Measurements from ENCODE around the gene AQP6. TPM values are rescaled to one million over a fixed set of nuclear protein-coding genes. Genes with fewer than 3 reads are reported as not detected.

The AQP6 gene
- total and polyA plus RNA-seq, 2 donors (not counting 3 experiments of a cell fraction or from before 2014, with no cell fraction given), result 0.04 TPM; not detected in 1

DNA sequence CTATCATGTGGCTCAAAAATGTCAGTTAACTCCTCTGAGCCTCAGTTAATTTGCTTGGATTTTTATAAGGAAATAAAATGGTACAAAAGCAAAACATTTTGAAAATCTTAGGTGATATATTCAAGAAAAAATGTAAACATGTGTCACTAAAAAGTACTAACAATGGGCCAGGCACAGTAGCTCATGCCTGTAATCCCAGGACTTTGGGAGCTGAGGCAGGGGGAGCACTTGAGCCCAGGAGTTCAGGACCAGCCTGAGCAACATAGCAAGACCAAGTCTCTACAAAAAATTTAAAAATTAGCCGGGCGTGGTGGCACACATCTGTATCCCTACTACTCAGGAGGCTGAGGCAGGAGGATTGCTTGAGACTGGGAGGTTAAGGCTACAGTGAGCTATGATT lies 25.7 kb downstream of the AQP6 start:
- TF ChIP-seq, protein P1, sequence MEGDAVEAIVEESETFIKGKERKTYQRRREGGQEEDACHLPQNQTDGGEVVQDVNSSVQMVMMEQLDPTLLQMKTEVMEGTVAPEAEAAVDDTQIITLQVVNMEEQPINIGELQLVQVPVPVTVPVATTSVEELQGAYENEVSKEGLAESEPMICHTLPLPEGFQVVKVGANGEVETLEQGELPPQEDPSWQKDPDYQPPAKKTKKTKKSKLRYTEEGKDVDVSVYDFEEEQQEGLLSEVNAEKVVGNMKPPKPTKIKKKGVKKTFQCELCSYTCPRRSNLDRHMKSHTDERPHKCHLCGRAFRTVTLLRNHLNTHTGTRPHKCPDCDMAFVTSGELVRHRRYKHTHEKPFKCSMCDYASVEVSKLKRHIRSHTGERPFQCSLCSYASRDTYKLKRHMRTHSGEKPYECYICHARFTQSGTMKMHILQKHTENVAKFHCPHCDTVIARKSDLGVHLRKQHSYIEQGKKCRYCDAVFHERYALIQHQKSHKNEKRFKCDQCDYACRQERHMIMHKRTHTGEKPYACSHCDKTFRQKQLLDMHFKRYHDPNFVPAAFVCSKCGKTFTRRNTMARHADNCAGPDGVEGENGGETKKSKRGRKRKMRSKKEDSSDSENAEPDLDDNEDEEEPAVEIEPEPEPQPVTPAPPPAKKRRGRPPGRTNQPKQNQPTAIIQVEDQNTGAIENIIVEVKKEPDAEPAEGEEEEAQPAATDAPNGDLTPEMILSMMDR (IDR thresholded peaks at IDR 0.05; ENCODE audit: extremely low read depth in 1 of 2, insufficient read depth in 1 of 2, low read depth in 1 of 2, low read length in 2 of 2), result no peak
- TF ChIP-seq FOS (IDR thresholded peaks at IDR 0.05; ENCODE audit: borderline replicate concordance, insufficient read depth, low read length) (no peak), JUN (IDR thresholded peaks at IDR 0.05; ENCODE audit: borderline replicate concordance, insufficient read depth, insufficient read length, low read depth) (no peak), MYC (IDR thresholded peaks at IDR 0.05; ENCODE audit: low read depth, low read length) (no peak), GATA2 (IDR thresholded peaks at IDR 0.05; ENCODE audit: insufficient read depth, insufficient read length, low read depth, low read length) (no peak), EZH2 (IDR thresholded peaks at IDR 0.05; ENCODE audit: borderline replicate concordance, low read depth, low read length, severe bottlenecking) (no peak)
- no peak for DNase-seq (ENCODE audit: low read depth, low spot score)
- Histone ChIP-seq H3K79me2 (ENCODE audit: control insufficient read depth, insufficient read depth, low read length) (no peaks in the 10 kb centered on the region), H4K20me1 (replicated peaks; ENCODE audit: control insufficient read depth, extremely low read depth, insufficient read depth, low read length) (no peaks in the 10 kb centered on the region), H3K9ac (replicated peaks; ENCODE audit: extremely low read depth, insufficient read depth, low read length) (no peak overlapping the region), H3K9me1 (replicated peaks; ENCODE audit: control insufficient read depth, extremely low read depth, insufficient read depth, low read length) (no peaks in the 10 kb centered on the region), H2AFZ (ENCODE audit: low read depth, low read length) (no peak overlapping the region), H3K9me3 (replicated peaks; ENCODE audit: control insufficient read depth, insufficient read depth, low read length) (no peaks in the 10 kb centered on the region), H3K27me3 (ENCODE audit: control insufficient read depth in 2 of 2, insufficient read depth in 2 of 2, low read length in 2 of 2) (no peaks in the 10 kb centered on the region), H3K36me3 (ENCODE audit: control insufficient read depth in 2 of 2, extremely low read depth in 1 of 2, insufficient read depth in 2 of 2, low read length in 2 of 2) (peaks cover 0 to 11% of the 10 kb centered on the region in 2 experiments), H3K4me1 (ENCODE audit: control insufficient read depth, extremely low read depth, insufficient read depth, low read length) (no peaks in the 10 kb centered on the region), H3K27ac (ENCODE audit: insufficient read depth, low read depth, low read length) (no peak overlapping the region), H3K4me2 (ENCODE audit: insufficient read depth, low read length) (no peak overlapping the region), H3K4me3 (replicated peaks in 1 of 3; ENCODE audit: insufficient read depth in 1 of 3, low read depth in 1 of 3, low read length in 3 of 3) (no peak overlapping the region)
- CTCF ChIA-PET, result interaction anchor here (1.0 to 1.7 kb wide), 6 partner anchors 11 to 72 kb away, joined by 3 to 5 read pairs (median 4); no protein-coding TSS in a partner anchor
- peak; percentile 42 for FAIRE-seq
- POLR2A ChIA-PET, result no interaction called here
- intact Hi-C loops (cut with micrococcal nuclease) (no loop called here), dilution Hi-C loops (cut with MboI; ENCODE audit: extremely low pct_ligation_motif_present, low sequenced_read_pairs) (no loop called here)
- no TSS peak for BruUV-seq (replicated peaks)

Measured in endothelial cell of umbilical vein (primary cell).